HG02981 (cell line): ENCODE results near the gene SFXN4.
A peak's percentile ranks its signal among the peaks of the same experiment; 100 is the strongest.

Source experiments
- ATAC-seq: cut with Tn5 transposase; IDR thresholded peaks from one replicate; pipeline ENCODE4 v1.9.1; 2021; ENCODE audit warnings: mild to moderate bottlenecking, moderate library complexity; ENCODE audit not compliant: unreplicated experiment

The SFXN4 gene

GRCh38 chr10:119165171-119166117 is at the start of gene SFXN4:
Gene SFXN4, minus strand, starts transcription at chr10:119165714. Its CDS starts 67 bp downstream, at chr10:119165647.
- peak; percentile 92 for ATAC-seq

- ATAC-seq: no peak
These were observed 46.3 kb upstream of the SFXN4 start for GRCh38 chr10:119211625-119212441.

- ATAC-seq: no peak
These were observed 45.7 kb upstream of the SFXN4 start for GRCh38 chr10:119211176-119211575.

- ATAC-seq: no peak
These were observed 45.1 kb upstream of the SFXN4 start for GRCh38 chr10:119210633-119211032.

- ATAC-seq: no peak
These were observed 44.3 kb upstream of the SFXN4 start for GRCh38 chr10:119209736-119210355.

- ATAC-seq: no peak
These were observed 43.7 kb upstream of the SFXN4 start for GRCh38 chr10:119209035-119209735.

GRCh38 chr10:119208553-119208940 is 43.0 kb upstream of the SFXN4 start:
- no peak for ATAC-seq

GRCh38 chr10:119207713-119208552 is 42.4 kb upstream of the SFXN4 start:
- ATAC-seq: no peak

GRCh38 chr10:119207366-119207666 is 41.8 kb upstream of the SFXN4 start, which contains the start of gene GRK5:
Gene GRK5, plus strand, starts transcription at chr10:119207571. Its CDS starts 347 bp downstream, at chr10:119207918.
- ATAC-seq: peak; percentile 75

GRCh38 chr10:119206603-119207365 is 41.3 kb upstream of the SFXN4 start:
- ATAC-seq: peak; percentile 44

GRCh38 chr10:119205894-119206602 is 40.5 kb upstream of the SFXN4 start:
- peak; percentile 30 for ATAC-seq

- no peak for ATAC-seq
These were observed 37.5 kb upstream of the SFXN4 start for GRCh38 chr10:119203006-119203405.

- ATAC-seq: no peak
These were observed 35.7 kb upstream of the SFXN4 start for GRCh38 chr10:119201233-119201632.

- ATAC-seq: peak; percentile 72
These were observed 33.9 kb upstream of the SFXN4 start for GRCh38 chr10:119199231-119199992.

- ATAC-seq: no peak
These were observed 32.9 kb upstream of the SFXN4 start for GRCh38 chr10:119198438-119198837.

GRCh38 chr10:119197921-119198320 is 32.4 kb upstream of the SFXN4 start:
- no peak for ATAC-seq

- ATAC-seq: no peak
These were observed 26.4 kb upstream of the SFXN4 start for GRCh38 chr10:119191881-119192280.
